HT1080 (cell line): ENCODE data around the gene VSTM2B. TPM values are rescaled to one million over a fixed set of nuclear protein-coding genes. Genes with fewer than 3 reads are reported as not detected.

ENCODE experiments used
- DNase-seq: peaks from one replicate; pipeline ENCODE4 v3.0.0-alpha.2; 2015; ENCODE audit warnings: low read depth
- total RNA-seq: library from RNA; depleted of rRNA; stranded (reverse); fragments of >200 nt; shearing (Covaris generic); gene quantifications from 2 replicates; pipeline ENCODE4 v1.2.3, GENCODE V29; 2014

Gene VSTM2B
- total RNA-seq, 1 experiment from 2014 or later: not detected

GRCh38 chr19:29529646-29530539 is 4.1 kb downstream of the VSTM2B start:
- no peak for DNase-seq

DNA sequence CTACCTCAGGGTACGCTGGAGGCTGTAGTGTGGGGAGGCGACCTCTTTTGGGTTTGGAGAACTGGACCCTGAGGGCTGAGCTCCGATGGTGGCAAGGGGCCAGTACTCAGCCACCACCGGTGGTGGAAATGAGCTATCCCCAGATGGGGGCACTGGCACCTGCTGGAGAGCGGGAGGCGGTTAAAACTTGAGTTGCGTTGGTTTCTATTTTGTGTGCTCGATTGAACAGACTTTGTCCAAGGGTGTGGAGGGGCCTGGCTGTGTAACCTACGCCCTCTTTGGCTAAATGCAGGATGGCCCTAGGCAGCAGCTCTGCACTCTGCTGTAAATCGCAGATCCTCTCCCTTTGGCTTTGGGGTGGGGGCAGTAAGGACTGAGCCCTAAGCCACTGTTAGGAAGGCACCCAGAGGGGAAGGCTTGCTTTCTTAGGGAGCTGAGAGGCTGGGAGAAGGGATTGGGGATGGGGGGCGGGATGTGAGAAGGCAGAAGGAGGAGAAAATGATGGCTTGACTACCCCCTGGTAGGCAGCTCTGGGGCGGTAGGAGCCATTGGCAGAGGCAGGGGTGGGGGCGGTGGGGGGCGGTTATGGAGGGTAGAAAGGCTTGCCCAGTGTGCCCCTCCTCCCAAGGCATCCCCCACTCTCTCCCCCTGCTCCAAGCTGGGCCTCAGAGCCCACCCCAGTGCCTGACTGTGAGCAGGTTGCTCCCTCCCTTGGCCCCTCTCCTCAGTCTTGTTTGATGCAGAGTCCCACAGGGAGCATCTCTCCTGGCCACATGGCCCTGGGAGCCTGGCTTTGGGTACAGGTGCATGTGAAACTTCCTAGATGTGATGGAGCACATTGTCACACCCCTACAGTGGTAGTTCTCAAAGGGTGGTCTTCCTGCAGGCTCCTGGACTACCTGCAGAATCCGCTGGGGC is 5.0 kb downstream of the VSTM2B start:
- no peak for DNase-seq

GRCh38 chr19:29531458-29532025 is 5.7 kb downstream of the VSTM2B start:
- DNase-seq: no peak

DNA sequence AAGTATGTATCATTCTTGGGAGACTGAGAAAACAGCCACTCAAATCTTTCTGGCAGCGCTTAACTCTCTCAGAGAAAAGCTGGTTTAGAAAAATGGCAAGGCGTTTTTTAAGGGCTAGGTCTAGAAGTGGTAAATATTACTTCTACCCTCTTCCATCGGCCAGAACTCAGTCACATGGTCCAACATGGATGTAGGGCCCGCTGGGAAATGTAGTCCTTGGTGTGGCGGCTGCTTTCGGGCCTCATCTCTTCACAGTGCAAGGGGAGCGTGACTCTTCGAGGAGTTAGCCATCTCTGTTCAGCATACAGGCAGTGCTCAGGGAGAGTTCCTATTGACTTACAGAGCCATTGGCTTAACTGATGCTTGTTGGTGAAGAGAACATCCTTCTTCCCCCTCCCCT is 6.3 kb downstream of the VSTM2B start:
- no peak for DNase-seq

DNA sequence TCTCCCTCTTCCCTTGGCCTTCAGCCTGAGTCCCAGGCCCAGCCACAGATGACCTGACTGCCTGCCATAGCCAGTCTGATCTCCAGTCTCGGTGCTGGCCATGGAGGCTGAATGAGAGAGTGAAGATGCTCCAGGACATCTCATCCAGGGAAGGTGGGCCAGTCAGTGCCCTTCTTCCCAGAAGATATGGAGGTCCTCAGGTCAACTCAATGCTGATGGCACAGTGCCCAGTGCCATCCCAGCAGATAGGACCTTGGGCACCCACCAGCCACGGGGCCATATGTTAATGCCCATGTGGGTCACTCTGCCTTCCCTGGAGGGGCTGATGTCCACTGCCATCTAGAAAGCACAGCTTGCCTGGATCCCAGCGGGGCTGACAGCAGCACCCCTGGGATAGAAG is 7.2 kb downstream of the VSTM2B start:
- no peak for DNase-seq

DNA sequence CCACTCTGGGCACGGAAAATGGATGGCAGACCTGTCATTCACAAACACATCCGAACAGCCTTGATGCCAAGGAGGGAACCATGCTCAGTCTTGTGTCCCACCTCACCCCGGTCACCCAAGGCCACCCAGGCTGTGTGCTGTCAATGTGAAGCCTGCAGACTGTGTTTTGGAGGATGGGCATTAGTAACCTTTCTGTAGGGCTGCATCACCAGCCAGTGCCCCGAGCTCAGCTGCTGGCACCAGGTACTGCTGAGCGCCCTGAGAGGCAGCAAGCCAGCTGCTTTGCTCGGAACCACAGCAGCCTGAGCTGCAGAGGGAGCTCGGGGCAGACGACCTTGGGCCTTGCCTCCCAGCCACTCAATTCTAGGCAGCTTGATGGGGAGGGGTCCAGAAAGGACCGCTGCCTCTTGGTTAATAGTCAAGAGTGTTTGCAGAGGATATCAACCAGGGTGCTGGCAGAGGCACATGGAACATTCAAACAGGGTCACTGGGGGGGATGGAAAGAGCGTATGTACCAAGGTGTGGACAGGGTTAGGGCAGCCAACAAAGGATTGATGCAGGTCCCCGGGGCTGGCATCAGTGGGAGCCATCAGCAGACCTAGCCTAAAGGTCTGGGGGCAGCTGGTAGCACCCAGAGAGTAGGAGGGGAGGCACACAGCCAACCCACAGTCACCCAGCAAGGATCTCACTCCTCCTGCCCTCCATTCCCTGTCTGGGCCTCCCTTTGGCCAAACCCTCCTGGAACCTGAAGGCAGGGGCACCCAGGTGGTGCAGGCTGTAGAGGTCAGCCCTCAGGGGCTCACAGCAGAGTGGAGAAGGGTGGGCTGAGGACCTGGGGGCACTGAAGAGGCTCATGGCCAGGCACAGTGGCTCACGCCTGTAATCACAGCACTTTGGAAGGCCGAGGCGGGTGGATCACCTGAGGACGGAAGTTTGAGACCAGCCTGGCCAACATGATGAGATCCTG is 8.1 kb downstream of the VSTM2B start:
- no peak for DNase-seq

GRCh38 chr19:29535214-29535831 is 9.5 kb downstream of the VSTM2B start:
- DNase-seq: no peak

DNA sequence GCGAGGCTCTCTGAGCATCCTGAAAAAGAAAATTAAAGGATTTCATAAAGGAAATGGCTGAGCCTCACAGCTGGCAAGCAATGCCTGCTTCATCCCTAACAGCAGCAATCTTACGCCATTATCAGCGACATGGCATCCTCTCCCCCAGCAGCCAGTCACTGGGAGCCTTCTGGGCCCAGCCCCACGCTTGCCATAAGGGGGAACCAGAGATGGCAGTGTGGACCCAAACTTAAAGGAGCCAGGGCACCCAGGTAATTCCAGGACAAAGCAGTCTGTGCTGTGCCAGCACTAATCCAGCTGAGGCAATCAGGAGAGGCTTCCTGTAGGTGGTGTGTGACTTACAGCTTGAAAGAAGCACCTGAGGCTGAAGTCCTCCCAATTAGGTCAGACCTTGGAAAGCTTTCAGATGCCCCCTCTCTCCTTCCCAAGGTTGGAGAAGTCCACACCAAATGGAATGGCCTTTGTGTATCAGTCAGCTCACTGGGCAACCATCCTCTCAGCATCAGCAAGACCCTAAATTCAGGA is 10.3 kb downstream of the VSTM2B start:
- no peak for DNase-seq

DNA sequence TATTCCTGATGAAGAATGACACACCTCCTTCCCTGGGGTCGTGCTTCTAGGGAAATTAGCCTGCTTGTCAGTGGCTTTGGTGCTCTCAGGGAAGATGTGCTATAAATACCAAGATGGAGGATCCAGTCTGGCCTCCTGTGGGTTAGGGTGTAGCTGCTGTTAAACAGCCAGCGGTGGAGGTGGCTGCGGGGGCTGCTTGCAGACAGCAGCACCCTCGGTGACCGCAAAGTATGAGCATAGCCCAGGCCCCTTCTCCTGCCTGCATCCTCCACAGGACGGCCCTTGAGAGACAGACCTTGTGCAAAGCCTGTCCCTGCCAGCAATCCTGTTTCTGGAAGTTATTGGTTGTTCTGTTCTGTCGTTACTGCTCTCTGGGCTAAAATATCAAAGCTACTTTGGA is 11.4 kb downstream of the VSTM2B start:
- no peak for DNase-seq

GRCh38 chr19:29537601-29538000 is 11.8 kb downstream of the VSTM2B start:
- no peak for DNase-seq

DNA sequence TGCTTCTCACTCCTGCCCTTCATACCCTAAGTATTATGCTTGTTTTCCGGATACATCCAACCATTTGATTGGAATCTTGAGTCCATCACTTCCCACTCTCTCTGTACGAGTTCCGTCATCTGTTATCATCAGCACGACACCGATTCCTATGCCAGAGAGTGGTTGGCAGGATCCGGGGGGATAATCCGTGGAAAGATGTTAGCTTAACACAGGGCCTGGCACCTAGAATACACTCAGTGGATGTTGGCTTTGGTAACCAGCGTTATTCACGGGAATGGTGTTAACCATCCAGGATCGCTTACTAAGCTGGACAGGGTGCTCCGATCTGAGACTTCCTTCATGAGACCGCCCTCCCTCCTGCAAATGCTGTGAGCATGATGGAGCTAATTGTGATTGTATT is 12.4 kb downstream of the VSTM2B start:
- DNase-seq: no peak

- DNase-seq: no peak
These were observed 12.9 kb downstream of the VSTM2B start for GRCh38 chr19:29538651-29539050.

DNA sequence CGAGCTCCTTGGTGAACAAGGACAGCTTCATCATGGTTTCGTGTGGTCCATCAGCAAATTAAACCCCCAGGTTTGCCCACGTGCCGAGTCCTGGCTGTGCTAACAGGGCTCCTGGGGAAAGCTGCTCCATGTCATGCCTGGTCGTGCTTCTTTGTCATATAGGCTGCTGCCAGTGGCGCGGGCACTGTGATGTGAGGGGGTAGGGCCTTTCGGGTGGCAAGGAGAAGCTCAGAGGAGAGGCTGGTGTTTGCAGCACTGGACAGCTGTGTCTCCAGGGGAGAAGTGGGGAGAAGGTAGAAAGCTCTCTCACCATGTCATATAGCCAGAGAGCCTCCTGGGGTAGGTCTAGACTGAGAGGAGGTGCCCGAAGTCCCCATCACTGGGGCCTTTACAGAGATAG is 13.3 kb downstream of the VSTM2B start:
- no peak for DNase-seq

DNA sequence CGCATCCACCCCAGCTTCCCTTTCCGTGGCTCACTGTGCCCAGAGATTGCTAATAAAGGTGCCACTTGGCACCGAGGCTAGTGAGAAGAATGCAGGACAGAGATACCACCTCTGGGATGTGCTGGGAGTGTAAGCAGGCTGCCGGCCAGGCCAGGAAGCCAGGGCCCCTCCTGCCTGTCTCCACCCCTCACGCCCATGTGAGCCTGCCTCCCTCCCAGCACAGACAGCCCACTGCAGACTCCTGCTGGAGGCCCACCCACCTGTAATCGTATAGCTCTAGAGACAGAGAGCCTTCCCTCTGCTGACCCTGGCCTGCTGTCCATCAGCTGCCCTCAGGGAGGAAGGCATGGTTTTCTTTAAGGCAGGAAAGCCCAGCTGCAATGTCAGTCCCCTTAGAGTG is 13.9 kb downstream of the VSTM2B start:
- DNase-seq: no peak

GRCh38 chr19:29540114-29540513 is 14.3 kb downstream of the VSTM2B start:
- no peak for DNase-seq

DNA sequence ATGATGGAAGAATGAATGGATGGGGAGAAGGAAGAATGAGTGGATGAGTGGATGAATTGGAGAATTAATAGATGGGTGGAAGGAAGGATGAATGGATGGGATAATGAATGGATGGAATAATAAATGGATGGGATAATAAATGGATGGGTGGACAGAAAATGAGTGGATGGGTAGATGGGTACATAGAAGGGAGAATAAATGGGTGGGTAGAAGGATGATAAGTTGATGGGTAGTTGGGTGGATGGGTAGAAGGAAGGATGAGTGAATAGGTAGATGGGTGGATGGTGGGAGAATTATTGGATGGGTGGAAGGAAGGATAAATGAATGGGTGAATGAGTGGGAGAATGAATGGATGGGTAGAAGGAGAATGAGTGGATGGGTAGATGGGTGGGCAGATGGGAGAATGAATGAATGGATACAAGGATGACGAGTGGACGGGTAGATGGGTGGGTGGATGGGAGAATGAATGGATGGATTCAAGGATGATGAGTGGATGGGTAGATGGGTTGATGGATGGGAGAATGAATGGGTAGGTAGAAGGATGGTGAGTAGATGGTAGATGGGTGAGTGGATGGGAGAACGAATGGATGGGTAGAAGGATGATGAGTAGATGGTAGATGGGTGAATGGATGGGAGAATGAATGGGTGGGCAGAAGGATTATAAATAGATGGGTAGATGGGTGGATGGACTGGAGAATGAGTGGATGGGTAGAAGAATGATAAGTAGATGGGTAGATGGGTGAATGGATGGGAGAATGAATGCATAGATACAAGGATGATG is 15.9 kb downstream of the VSTM2B start:
- no peak for DNase-seq

GRCh38 chr19:29542327-29542726 is 16.5 kb downstream of the VSTM2B start:
- no peak for DNase-seq

DNA sequence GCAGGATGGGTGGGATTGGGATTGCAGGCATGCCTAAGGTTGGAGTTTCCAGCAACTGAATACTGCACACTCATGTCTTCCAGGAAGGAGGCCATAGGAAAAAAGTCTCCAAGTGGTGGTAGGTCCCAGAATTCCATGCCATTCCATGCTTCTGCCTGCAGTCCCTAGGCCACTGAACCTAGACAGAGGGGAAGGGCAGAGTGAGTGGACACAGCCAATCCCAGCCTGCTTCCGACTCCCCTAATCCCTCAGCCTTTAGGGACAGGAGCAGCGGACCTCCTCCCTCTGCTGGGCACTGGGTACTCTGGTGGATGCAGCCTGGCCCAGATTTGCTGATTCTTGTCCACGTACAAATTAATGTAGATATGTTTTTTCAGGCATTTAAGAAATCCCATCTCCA is 17.0 kb downstream of the VSTM2B start:
- no peak for DNase-seq

DNA sequence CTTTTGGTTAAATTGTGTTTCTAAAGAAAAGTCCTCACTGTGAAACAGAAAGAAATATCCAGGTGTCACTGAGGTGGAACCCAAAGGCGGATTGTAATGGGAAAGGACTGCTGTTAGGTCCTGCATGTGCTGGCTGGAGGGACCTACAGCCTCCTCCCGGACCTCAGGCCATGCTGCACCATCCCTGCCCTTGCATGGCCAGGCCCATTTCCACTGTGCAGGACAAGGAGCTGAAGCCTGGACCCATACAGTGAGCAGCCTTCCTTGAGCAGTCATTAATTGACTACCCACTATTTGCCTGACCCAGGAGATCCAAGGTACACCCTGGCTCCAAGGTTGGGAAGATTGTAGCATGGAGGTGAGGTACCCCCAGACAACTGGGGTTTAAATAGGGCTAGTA is 17.6 kb downstream of the VSTM2B start:
- DNase-seq: no peak
